HepG2 (cell line): ENCODE data around the gene ACTL8.

Experiments
- CTCF ChIP-seq: sonication (generic); formaldehyde crosslinking; IDR thresholded peaks from 2 replicates; pipeline ENCODE4 v1.5.0; 2020; ENCODE audit warnings: mild to moderate bottlenecking, missing genetic modification reagents, moderate library complexity
- HMG20A ChIP-seq: IDR thresholded peaks from 2 replicates; pipeline ENCODE4 v1.6.1; 2016; ENCODE audit warnings: borderline replicate concordance
- JUND ChIP-seq: sonication (generic); formaldehyde crosslinking; IDR thresholded peaks from 2 replicates; pipeline ENCODE4 v1.8.0; 2022; ENCODE audit warnings: mild to moderate bottlenecking, missing genetic modification reagents
- MAFG ChIP-seq: sonication (generic); formaldehyde crosslinking; IDR thresholded peaks from 2 replicates; pipeline ENCODE4 v1.5.1; 2020; ENCODE audit warnings: mild to moderate bottlenecking, missing genetic modification reagents
- MAX ChIP-seq: IDR thresholded peaks from 2 replicates; pipeline ENCODE4 v1.6.1; 2012; ENCODE audit warnings: inconsistent platforms
- SKI ChIP-seq: fragments of 450-650 bp; IDR thresholded peaks from one replicate; pipeline ENCODE4 v1.6.1; 2018; ENCODE audit warnings: mild to moderate bottlenecking; ENCODE audit not compliant: partially characterized antibody
- SMAD3 ChIP-seq: sonication (generic); formaldehyde crosslinking; IDR thresholded peaks from 2 replicates; pipeline ENCODE4 v1.4.0; 2020; ENCODE audit warnings: missing genetic modification reagents
- SP1 ChIP-seq, 2 experiments: fragments of 450-650 bp in 1 of 2; sonication (generic) in 1 of 2; formaldehyde crosslinking in 1 of 2; IDR thresholded peaks; 2 replicates each; pipeline versions ENCODE4 v1.4.0 to v1.6.1; 2016 to 2020; ENCODE audit warnings: missing genetic modification reagents in 1 of 2
- ZNF280B ChIP-seq: sonication (generic); formaldehyde crosslinking; IDR thresholded peaks from 2 replicates; pipeline ENCODE4 v1.5.0; 2020; ENCODE audit warnings: missing genetic modification reagents, mild to moderate bottlenecking, borderline replicate concordance
- ZNF639 ChIP-seq: conservative IDR thresholded peaks from 2 replicates; pipeline ENCODE4 v1.6.1; 2018; ENCODE audit warnings: missing genetic modification reagents
- ZSCAN25 ChIP-seq: sonication (generic); formaldehyde crosslinking; IDR thresholded peaks from 2 replicates; pipeline ENCODE4 v1.8.0; 2022; ENCODE audit warnings: mild to moderate bottlenecking, missing genetic modification reagents

- no peak for TF ChIP-seq SP1 (IDR thresholded peaks at IDR 0.05)
- TF ChIP-seq SP1 (CRISPR knock-in tag; IDR thresholded peaks at IDR 0.05), result no peak
- TF ChIP-seq SKI, result no peak
- TF ChIP-seq MAX, result no peak
- TF ChIP-seq JUND, result no peak
- no peak for TF ChIP-seq ZNF639 (CRISPR knock-in tag)
- TF ChIP-seq SMAD3 (CRISPR knock-in tag), result no peak
- no peak for TF ChIP-seq MAFG (CRISPR knock-in tag)
- peak; percentile 29 for TF ChIP-seq CTCF (CRISPR knock-in tag)
- no peak for TF ChIP-seq HMG20A (CRISPR knock-in tag)
- TF ChIP-seq ZNF280B (CRISPR knock-in tag), result no peak
- TF ChIP-seq ZSCAN25 (CRISPR knock-in tag), result no peak
Observed at GRCh38 chr1:17728123-17728712, 26.9 kb upstream of the ACTL8 start.
